AG09319 (cell line): ENCODE measurements around the gene COIL.

Experiments used
- DNase-seq: peaks from one replicate; pipeline ENCODE4 v3.0.0-alpha.2; 2010; ENCODE audit warnings: low read depth; ENCODE audit errors: extremely low read depth
- TF ChIP-seq, protein P1 (sequence below): IDR thresholded peaks from 2 replicates; pipeline ENCODE4 v1.5.1; 2011; ENCODE audit warnings: low read depth, mild to moderate bottlenecking, inconsistent platforms, low read length, moderate library complexity

The COIL gene

DNA sequence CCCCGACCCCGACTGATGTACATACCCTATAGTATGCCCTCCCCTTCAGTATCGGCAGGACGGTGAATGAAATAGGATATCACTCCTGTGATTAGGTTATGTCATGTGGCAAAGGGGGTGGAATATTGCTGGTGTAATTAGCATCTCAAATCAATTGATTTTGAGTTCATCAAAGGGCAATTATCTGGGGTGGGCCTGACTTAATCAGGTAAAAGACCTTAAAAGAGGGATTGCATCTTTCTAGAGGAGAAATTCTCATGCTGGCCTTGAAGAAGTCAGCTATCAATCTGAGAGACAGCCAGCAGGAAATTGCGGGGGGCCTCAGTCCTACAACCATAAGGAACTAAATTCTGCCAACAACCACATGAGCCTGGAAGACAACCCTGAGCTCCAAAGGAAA lies 57.3 kb downstream of the COIL start:
- no peak for DNase-seq
- TF ChIP-seq, protein P1, sequence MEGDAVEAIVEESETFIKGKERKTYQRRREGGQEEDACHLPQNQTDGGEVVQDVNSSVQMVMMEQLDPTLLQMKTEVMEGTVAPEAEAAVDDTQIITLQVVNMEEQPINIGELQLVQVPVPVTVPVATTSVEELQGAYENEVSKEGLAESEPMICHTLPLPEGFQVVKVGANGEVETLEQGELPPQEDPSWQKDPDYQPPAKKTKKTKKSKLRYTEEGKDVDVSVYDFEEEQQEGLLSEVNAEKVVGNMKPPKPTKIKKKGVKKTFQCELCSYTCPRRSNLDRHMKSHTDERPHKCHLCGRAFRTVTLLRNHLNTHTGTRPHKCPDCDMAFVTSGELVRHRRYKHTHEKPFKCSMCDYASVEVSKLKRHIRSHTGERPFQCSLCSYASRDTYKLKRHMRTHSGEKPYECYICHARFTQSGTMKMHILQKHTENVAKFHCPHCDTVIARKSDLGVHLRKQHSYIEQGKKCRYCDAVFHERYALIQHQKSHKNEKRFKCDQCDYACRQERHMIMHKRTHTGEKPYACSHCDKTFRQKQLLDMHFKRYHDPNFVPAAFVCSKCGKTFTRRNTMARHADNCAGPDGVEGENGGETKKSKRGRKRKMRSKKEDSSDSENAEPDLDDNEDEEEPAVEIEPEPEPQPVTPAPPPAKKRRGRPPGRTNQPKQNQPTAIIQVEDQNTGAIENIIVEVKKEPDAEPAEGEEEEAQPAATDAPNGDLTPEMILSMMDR, result no peak

- TF ChIP-seq, protein P1, result no peak
These were observed 58.5 kb downstream of the COIL start for GRCh38 chr17:56902348-56902747.

GRCh38 chr17:56899403-56899802 lies 61.4 kb downstream of the COIL start:
- TF ChIP-seq, protein P1, result no peak
- no peak for DNase-seq

More at GRCh38 chr17:56902348-56902747, 58.5 kb downstream of the COIL start:
- DNase-seq, result no peak

DNA sequence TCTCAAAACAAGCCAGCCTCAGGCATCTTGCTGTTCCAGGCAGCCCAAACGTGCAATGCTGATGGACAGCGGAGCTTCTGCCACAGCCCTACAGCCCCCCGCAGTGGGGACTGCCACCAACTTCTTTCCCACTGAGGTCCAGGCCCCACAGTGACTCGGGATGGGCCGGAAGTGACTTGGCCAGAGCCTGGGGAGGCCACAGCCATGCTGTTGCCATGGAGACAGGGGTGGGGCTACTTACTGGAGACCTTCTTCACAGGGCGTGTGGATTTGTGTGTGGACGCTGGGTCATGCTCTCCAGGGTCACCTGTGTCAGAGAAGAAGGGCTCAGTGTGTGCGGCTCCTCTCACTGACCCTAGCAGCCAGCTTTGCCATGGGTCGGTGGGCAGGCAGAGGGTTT lies 62.0 kb downstream of the COIL start:
- no peak for DNase-seq
- TF ChIP-seq, protein P1, result no peak

- TF ChIP-seq, protein P1, result no peak
- no peak for DNase-seq
These were observed 63.0 kb downstream of the COIL start for GRCh38 chr17:56897646-56898424.

DNA sequence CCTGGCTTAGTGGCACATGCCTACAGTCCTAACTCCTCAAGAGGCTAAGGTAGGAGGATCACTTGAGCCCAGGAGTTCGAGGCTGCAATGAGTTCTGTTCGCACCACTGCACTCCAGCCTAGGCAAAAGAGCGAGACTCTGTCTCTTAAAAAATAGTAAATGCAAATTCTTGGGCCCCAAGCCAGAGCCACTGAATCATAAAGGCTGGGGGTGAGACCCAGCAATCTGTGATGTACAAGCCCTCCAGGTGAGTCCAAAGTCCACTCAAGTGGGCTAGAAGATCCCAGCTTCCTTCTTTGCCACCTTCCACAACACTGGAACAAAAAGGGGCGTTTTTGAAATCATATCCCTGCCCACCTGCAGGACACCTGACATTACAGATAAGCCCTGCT lies 63.9 kb downstream of the COIL start:
- no peak for DNase-seq
- TF ChIP-seq, protein P1, result no peak

DNA sequence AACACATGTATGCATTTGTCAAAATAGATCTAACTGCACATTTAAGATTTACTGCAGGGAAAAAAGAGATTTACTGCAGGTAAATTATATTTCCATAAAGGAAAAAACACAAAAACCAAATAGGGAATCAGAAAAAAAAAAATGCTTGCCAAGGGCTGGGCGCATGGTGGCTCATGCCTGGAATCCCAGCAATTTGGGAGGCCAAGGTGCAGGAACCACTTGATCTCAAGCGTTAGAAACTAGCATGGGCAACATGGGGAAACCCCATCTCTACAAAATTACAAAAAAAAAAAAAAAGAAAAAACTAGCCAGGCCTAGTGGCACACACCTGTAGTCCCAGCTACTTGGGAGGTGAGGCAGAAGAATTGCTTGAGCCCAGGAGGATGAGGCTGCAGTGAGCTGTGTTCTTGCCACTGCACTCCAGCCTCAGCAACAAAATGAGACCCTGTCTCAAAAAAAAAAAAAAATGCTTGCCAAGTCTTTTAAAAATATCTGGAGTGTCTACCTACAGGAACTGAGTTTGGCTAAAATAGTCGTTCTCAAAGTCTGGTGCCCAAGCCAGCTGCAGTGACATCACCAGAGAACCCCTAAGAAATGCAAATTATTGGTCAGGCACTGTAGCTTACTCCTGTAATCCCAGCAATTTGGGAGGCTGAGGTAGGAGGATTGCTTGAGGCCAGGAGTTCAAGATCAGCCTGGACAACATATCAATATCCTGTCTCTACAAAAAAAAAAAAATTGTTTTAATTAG lies 64.5 kb downstream of the COIL start:
- DNase-seq, result no peak
- TF ChIP-seq, protein P1, result no peak
